HepG2 (cell line): ENCODE data around the gene NWD2. TPM values are rescaled to one million over a fixed set of nuclear protein-coding genes. Genes with fewer than 3 reads are reported as not detected.

Experiments
- ATAC-seq: fragments of 200-7000 bp; cut with Tn5 transposase; 3 replicates; pipeline ENCODE4 v1.9.1; 2020; ENCODE audit warnings: mild to moderate bottlenecking, moderate library complexity
- BruUV-seq: library from RNA; stranded (reverse); fragments of 400-500 nt; replicated peaks from 2 replicates; lab custom pipeline; 2021; lab: Mats Ljungman, UMichigan
- CTCF ChIA-PET: fragments of 300-600 bp; formaldehyde crosslinking; extraction: SDS; loops from one replicate; lab custom pipeline; 2021; ENCODE audit warnings: low total read pairs, inconsistent platforms, low intra/inter-chr PET ratio; lab: Yijun Ruan, JAX
- POLR2A ChIA-PET: fragments of 350-600 bp; sonication (Branson Sonifier 250); formaldehyde crosslinking; loops from one replicate; lab custom pipeline; 2020; ENCODE audit warnings: antibody characterized with exemption, inconsistent platforms; lab: Yijun Ruan, JAX
- DNase-seq: peaks from one replicate; pipeline ENCODE4 v3.0.0-alpha.2; 2015; ENCODE audit warnings: low spot score
- FAIRE-seq: peaks from 3 replicates; lab custom pipeline; 2011; peaks lifted over from hg19 to GRCh38; lab: Jason Lieb, UNC
- H2AFZ ChIP-seq: one replicate; pipeline ENCODE4 v1.6.1; 2011; ENCODE audit warnings: low read length, inconsistent platforms
- H3K27ac ChIP-seq: fragments of 300-600 bp; 3 replicates; pipeline ENCODE4 v1.8.0; 2011; ENCODE audit warnings: mixed run types, mild to moderate bottlenecking, mixed read lengths, low read length, inconsistent platforms; ENCODE audit not compliant: insufficient read depth; ENCODE audit errors: extremely low read length
- H3K27me3 ChIP-seq, 2 experiments: fragments of 200-600 bp in 1 of 2; 2 replicates in 1 of 2; 3 replicates in 1 of 2; pipeline versions ENCODE4 v1.6.0 to v1.8.0; 2011; ENCODE audit warnings: low read length in 2 of 2, mild to moderate bottlenecking in 2 of 2, moderate library complexity in 2 of 2, inconsistent platforms in 1 of 2; ENCODE audit not compliant: insufficient read depth in 2 of 2, control insufficient read depth in 1 of 2
- H3K36me3 ChIP-seq, 2 experiments: fragments of 200-600 bp in 1 of 2; replicated peaks in 1 of 2; 2 replicates in 1 of 2; 3 replicates in 1 of 2; pipeline versions ENCODE4 v1.5.1 to v1.8.0; 2011; ENCODE audit warnings: low read length in 2 of 2, inconsistent platforms in 1 of 2; ENCODE audit not compliant: insufficient read depth in 2 of 2, control insufficient read depth in 1 of 2
- H3K4me1 ChIP-seq: 2 replicates; pipeline ENCODE4 v1.5.1; 2012; ENCODE audit warnings: low read length, inconsistent platforms; ENCODE audit not compliant: insufficient read depth
- H3K4me2 ChIP-seq: 2 replicates; pipeline ENCODE4 v1.6.0; 2011; ENCODE audit warnings: low read depth, low read length, inconsistent platforms
- H3K4me3 ChIP-seq, 3 experiments: fragments of 200-600 bp in 1 of 3; sonication (generic), shearing (Covaris generic) in 1 of 3; replicated peaks in 1 of 3; 2 replicates each; pipeline ENCODE4 v1.5.1; 2011 to 2016; ENCODE audit warnings: low read length in 3 of 3, inconsistent platforms in 2 of 3, low read depth in 2 of 3, mild to moderate bottlenecking in 2 of 3, control low read depth in 1 of 3, mixed read lengths in 1 of 3; ENCODE audit not compliant: insufficient read depth in 1 of 3
- H3K79me2 ChIP-seq: one replicate; pipeline ENCODE4 v1.6.1; 2011; ENCODE audit warnings: low read length, inconsistent platforms; ENCODE audit not compliant: insufficient read depth
- H3K9ac ChIP-seq: 2 replicates; pipeline ENCODE4 v1.6.0; 2011; ENCODE audit warnings: mild to moderate bottlenecking, low read depth, low read length, inconsistent platforms; ENCODE audit not compliant: insufficient read depth
- H3K9me3 ChIP-seq: 2 replicates; pipeline ENCODE4 v1.5.1; 2012; ENCODE audit warnings: mild to moderate bottlenecking, low read length
- H4K20me1 ChIP-seq: 2 replicates; pipeline ENCODE4 v1.6.0; 2011; ENCODE audit warnings: inconsistent platforms, mild to moderate bottlenecking, low read length, moderate library complexity; ENCODE audit not compliant: insufficient read depth
- GATA4 ChIP-seq: sonication (generic); IDR thresholded peaks from 2 replicates; pipeline ENCODE4 v1.6.1; 2016; ENCODE audit warnings: antibody characterized with exemption, low read depth, borderline replicate concordance
- HNRNPH1 ChIP-seq: fragments of 200-400 bp; formaldehyde crosslinking; optimal IDR thresholded peaks from 2 replicates; pipeline ENCODE3; 2017; ENCODE audit warnings: mild to moderate bottlenecking, low read depth, low read length
- IRX3 ChIP-seq: sonication (generic); formaldehyde crosslinking; IDR thresholded peaks from 2 replicates; pipeline ENCODE4 v1.8.1; 2023; ENCODE audit warnings: mild to moderate bottlenecking, low read depth, missing genetic modification reagents, borderline replicate concordance
- MAFF ChIP-seq: IDR thresholded peaks from 2 replicates; pipeline ENCODE4 v1.6.1; 2011; ENCODE audit warnings: low read depth, low read length, improper control_type of control experiment
- POLR2A ChIP-seq, 2 experiments: IDR thresholded peaks; 2 replicates each; pipeline ENCODE4 v1.6.1; 2011; ENCODE audit warnings: low read depth in 2 of 2, low read length in 2 of 2, mild to moderate bottlenecking in 1 of 2, moderate library complexity in 1 of 2; ENCODE audit not compliant: insufficient read depth in 1 of 2
- SMARCE1 ChIP-seq: fragments of 450-650 bp; IDR thresholded peaks from 2 replicates; pipeline ENCODE4 v1.6.1; 2017; ENCODE audit warnings: borderline replicate concordance
- ZFP62 ChIP-seq: sonication (generic); formaldehyde crosslinking; IDR thresholded peaks from 2 replicates; pipeline ENCODE4 v1.4.0; 2020; ENCODE audit warnings: missing genetic modification reagents
- ZNF180 ChIP-seq: sonication (generic); formaldehyde crosslinking; IDR thresholded peaks from 2 replicates; pipeline ENCODE4 v1.4.0; 2020; ENCODE audit warnings: low read depth, missing genetic modification reagents, borderline replicate concordance
- ZNF274 ChIP-seq: sonication (generic); formaldehyde crosslinking; IDR thresholded peaks from 2 replicates; pipeline ENCODE4 v1.5.1; 2020; ENCODE audit warnings: mild to moderate bottlenecking, missing genetic modification reagents
- ZNF3 ChIP-seq: IDR thresholded peaks from 2 replicates; pipeline ENCODE4 v1.7.0; 2017; ENCODE audit warnings: inconsistent platforms
- ZNF513 ChIP-seq: sonication (generic); formaldehyde crosslinking; conservative IDR thresholded peaks from 2 replicates; pipeline ENCODE4 v1.5.0; 2020; ENCODE audit warnings: missing genetic modification reagents
- ZNF614 ChIP-seq: IDR thresholded peaks from 2 replicates; pipeline ENCODE4 v1.6.1; 2018; ENCODE audit warnings: missing biosample characterization, missing genetic modification reagents, inconsistent platforms, borderline replicate concordance
- ZNF703 ChIP-seq: sonication (generic); formaldehyde crosslinking; IDR thresholded peaks from 2 replicates; pipeline ENCODE4 v1.5.1; 2020; ENCODE audit warnings: missing genetic modification reagents, mild to moderate bottlenecking, moderate library complexity, borderline replicate concordance
- ZNF788 ChIP-seq: sonication (generic); formaldehyde crosslinking; IDR thresholded peaks from 2 replicates; pipeline ENCODE4 v1.5.0; 2020; ENCODE audit warnings: mild to moderate bottlenecking, missing genetic modification reagents, borderline replicate concordance
- ZNF850 ChIP-seq: sonication (generic); formaldehyde crosslinking; conservative IDR thresholded peaks from 2 replicates; pipeline ENCODE4 v1.9.0; 2021; ENCODE audit warnings: mild to moderate bottlenecking, missing genetic modification reagents
- ZXDC ChIP-seq: sonication (generic); formaldehyde crosslinking; IDR thresholded peaks from 2 replicates; pipeline ENCODE4 v1.5.0; 2020; ENCODE audit warnings: mild to moderate bottlenecking, missing genetic modification reagents
- WGBS: methylation state at CpG from one replicate; pipeline ENCODE4 v1.1.6; 2017; ENCODE audit warnings: low lambda C conversion rate; 5-methylcytosine and 5-hydroxymethylcytosine counted together
- in situ Hi-C: cut with HindIII; loops from 2 replicates; pipeline ENCODE4 v1.10.0; 2017; ENCODE audit warnings: low pct_unique_long_range_greater_than_20kb; ENCODE audit not compliant: extremely low pct_ligation_motif_present
- intact Hi-C: fragments of 100-400 bp; cut with micrococcal nuclease; formaldehyde crosslinking; loops from one replicate; pipeline ENCODE4 v1.10.0; 2022; ENCODE audit not compliant: unreplicated experiment
- polyA plus RNA-seq, 8 experiments: library from polyadenylated mRNA; depleted of rRNA in 3 of 8; stranded (reverse) in 7 of 8; unstranded in 1 of 8; fragments of >200 nt; fragmentation: Illumina TruSeq in 4 of 8; extraction: Trizol in 4 of 8; gene quantifications; 2 replicates each; pipeline versions ENCODE4 v1.2.1 to v1.2.3, GENCODE V29; 2011 to 2016; ENCODE audit warnings: low read depth in 4 of 8, missing spikeins in 1 of 8, mixed read lengths in 1 of 8; ENCODE audit not compliant: insufficient read depth in 1 of 8
- total RNA-seq, 5 experiments: library from RNA; depleted of rRNA; stranded (reverse); fragments of >200 nt; fragmentation: Illumina TruSeq; extraction: Trizol; gene quantifications; 2 replicates each; pipeline ENCODE4 v1.2.3, GENCODE V29; 2016; ENCODE audit warnings: low read depth in 1 of 5

Gene NWD2
- total and polyA plus RNA-seq, 2 of the 13 experiments (the other 11 are each of a cell fraction or from before 2014, with no cell fraction given), result not detected

- Histone ChIP-seq H3K27me3 (no peaks in the 10 kb centered on the region), H3K9me3 (no peaks in the 10 kb centered on the region), H2AFZ (no peak overlapping the region), H3K27ac (no peak overlapping the region), H4K20me1 (no peaks in the 10 kb centered on the region), H3K4me1 (peaks cover 77% of the 10 kb centered on the region), H3K9ac (no peak overlapping the region), H3K4me3 (no peak overlapping the region), H3K79me2 (no peaks in the 10 kb centered on the region), H3K4me2 (no peak overlapping the region), H3K36me3 (no peaks in the 10 kb centered on the region)
- ChIA-PET POLR2A (interaction anchor here (0.9 kb wide), 1 partner anchor 26 kb away, joined by 4 read pairs; a partner anchor contains a TSS), CTCF (no interaction called here)
- WGBS, result 91% methylated on average over 2 of the region's 2 CpGs
- in situ Hi-C loops (no loop called here), intact Hi-C loops (no loop called here)
- BruUV-seq, result no TSS peak
- FAIRE-seq (no peak), DNase-seq (no peak), ATAC-seq (no peak)
- TF ChIP-seq MAFF, result no peak
- TF ChIP-seq POLR2A (IDR thresholded peaks at IDR 0.05; ENCODE audit: insufficient read depth in 1 of 2, low read depth in 2 of 2, low read length in 2 of 2), result no peak
- no peak for TF ChIP-seq IRX3 (CRISPR knock-in tag)
- TF ChIP-seq ZNF274, result no peak
- no peak for TF ChIP-seq ZNF180 (CRISPR knock-in tag)
- TF ChIP-seq ZXDC (CRISPR knock-in tag), result no peak
- TF ChIP-seq SMARCE1, result no peak
- TF ChIP-seq ZNF788 (CRISPR knock-in tag), result no peak
- TF ChIP-seq ZNF3 (CRISPR knock-in tag), result no peak
- TF ChIP-seq ZNF703 (CRISPR knock-in tag), result no peak
- TF ChIP-seq HNRNPH1, result no peak
- no peak for TF ChIP-seq ZNF513 (CRISPR knock-in tag)
- no peak for TF ChIP-seq GATA4
- no peak for TF ChIP-seq ZFP62 (CRISPR knock-in tag)
- TF ChIP-seq ZNF614, result no peak
- no peak for TF ChIP-seq ZNF850 (CRISPR knock-in tag)
Measured at GRCh38 chr4:37427193-37427592, 182.7 kb downstream of the NWD2 start.
